T-helper 1 cell treated with Interleukin-12 subunit alpha and Interleukin-12 subunit beta and Interleukin-4 antibody, amounts not matched to agents 30 μg/mL and 1 μg/mL, for 36 hours (primary cell): ENCODE data around the gene FXYD3.
"Not testable (repeated sequence)": the region's sequence is repeated elsewhere in the genome, so short reads cannot be mapped to it uniquely, and the experiment has no call there.

Experiments used
- H3K27ac Mint-ChIP-seq: one replicate; pipeline ENCODE4 v1.8.0; 2021; ENCODE audit warnings: mild to moderate bottlenecking, mixed read lengths
- H3K27me3 Mint-ChIP-seq: one replicate; pipeline ENCODE4 v1.8.0; 2021; ENCODE audit warnings: low read depth, mixed read lengths
- H3K36me3 Mint-ChIP-seq: one replicate; pipeline ENCODE4 v1.8.0; 2021; ENCODE audit warnings: low read depth, mixed read lengths
- H3K4me1 Mint-ChIP-seq: one replicate; pipeline ENCODE4 v1.8.0; 2021; ENCODE audit warnings: low read depth, mixed read lengths
- H3K4me3 Mint-ChIP-seq: one replicate; pipeline ENCODE4 v1.8.0; 2021; ENCODE audit warnings: mild to moderate bottlenecking, moderate library complexity, mixed read lengths
- H3K9me3 Mint-ChIP-seq: one replicate; pipeline ENCODE4 v1.8.0; 2021; ENCODE audit warnings: mixed read lengths

The FXYD3 gene

GRCh38 chr19:35094656-35095055, 21.0 kb upstream of the FXYD3 start:
- Mint-ChIP-seq H3K4me1 (no peaks in the 10 kb centered on the region), H3K36me3 (no peaks in the 10 kb centered on the region), H3K9me3 (no peaks in the 10 kb centered on the region), H3K4me3 (no peak overlapping the region), H3K27me3 (peaks cover 5% of the 10 kb centered on the region), H3K27ac (no peak overlapping the region)

DNA sequence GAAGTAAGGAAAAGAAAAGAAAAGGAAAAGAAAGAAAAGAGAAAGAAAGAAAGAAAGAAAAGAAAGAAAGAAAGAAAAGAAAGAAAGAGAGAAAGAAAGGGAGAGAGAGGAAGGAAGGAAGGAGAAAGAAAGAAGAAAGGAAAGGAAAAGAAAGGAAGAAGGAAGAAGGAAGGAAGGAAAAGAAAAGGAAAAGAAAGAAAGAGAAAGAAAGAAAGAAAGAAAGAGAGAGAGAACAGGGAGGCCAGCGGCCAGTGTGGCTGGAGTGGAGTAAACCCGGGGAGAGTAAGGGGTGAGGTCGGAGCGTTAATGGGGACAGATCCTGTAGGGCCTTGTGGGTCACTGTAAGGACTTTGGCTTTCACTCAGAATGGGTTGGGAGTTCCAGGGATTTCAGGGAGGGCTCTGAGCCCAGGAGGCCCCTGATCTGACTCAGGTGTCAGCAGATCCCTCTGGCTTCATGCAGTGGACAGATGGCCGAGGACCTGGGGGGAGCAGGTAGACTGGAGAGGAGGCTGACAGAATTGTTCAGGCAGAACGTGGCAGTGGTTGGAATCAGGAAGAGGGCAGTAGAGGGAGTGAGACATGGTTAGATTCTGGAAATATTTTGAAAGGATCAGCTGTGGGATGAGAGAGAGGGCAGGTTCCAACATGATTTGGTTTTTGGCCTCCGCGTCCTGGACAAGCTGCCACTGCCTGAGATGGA, 19.8 kb upstream of the FXYD3 start:
- Mint-ChIP-seq H3K27me3 (no peaks in the 10 kb centered on the region), H3K9me3 (no peaks in the 10 kb centered on the region), H3K4me3 (no peak overlapping the region), H3K36me3 (no peaks in the 10 kb centered on the region), H3K4me1 (no peaks in the 10 kb centered on the region), H3K27ac (no peak overlapping the region)

GRCh38 chr19:35098413-35099049, 17.1 kb upstream of the FXYD3 start:
- Mint-ChIP-seq H3K4me1 (no peaks in the 10 kb centered on the region), H3K36me3 (no peaks in the 10 kb centered on the region), H3K9me3 (no peaks in the 10 kb centered on the region)

GRCh38 chr19:35099155-35099896, 16.3 kb upstream of the FXYD3 start:
- Mint-ChIP-seq H3K27me3 (no peaks in the 10 kb centered on the region), H3K9me3 (no peaks in the 10 kb centered on the region), H3K27ac (no peak overlapping the region), H3K4me3 (no peak overlapping the region), H3K4me1 (no peaks in the 10 kb centered on the region), H3K36me3 (no peaks in the 10 kb centered on the region)

More at GRCh38 chr19:35098413-35099049, 17.1 kb upstream of the FXYD3 start:
- Mint-ChIP-seq H3K4me3 (no peak overlapping the region), H3K27me3 (no peaks in the 10 kb centered on the region), H3K27ac (no peak overlapping the region)

- H3K36me3 Mint-ChIP-seq: no peaks in the 10 kb centered on the region
- H3K4me3 Mint-ChIP-seq: no peak overlapping the region
- no peaks in the 10 kb centered on the region for H3K4me1 Mint-ChIP-seq
- no peak overlapping the region for H3K27ac Mint-ChIP-seq
- H3K9me3 Mint-ChIP-seq: no peaks in the 10 kb centered on the region
- no peaks in the 10 kb centered on the region for H3K27me3 Mint-ChIP-seq
Observed at GRCh38 chr19:35099897-35100275, 15.7 kb upstream of the FXYD3 start.

GRCh38 chr19:35100588-35101533, 14.8 kb upstream of the FXYD3 start:
- no peaks in the 10 kb centered on the region for H3K36me3 Mint-ChIP-seq

DNA sequence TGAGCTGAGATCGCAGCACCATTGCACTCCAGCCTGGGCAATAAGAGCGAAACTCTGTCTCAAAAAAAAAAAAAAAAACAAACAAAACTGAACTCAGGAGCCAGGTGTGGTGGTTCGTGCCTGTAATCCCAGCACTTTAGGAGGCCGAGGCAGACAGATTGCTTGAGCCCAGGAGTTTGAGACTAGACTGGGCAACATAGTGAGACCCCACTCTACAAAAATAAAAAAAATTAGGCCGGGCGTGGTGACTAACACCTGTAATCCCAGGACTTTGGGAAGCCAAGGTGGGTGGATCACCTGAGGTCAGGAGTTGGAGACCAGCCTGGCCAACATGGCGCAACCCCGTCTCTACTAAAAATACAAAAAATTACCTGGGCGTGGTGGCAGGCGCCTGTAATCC, 13.7 kb upstream of the FXYD3 start:
- H3K27me3 Mint-ChIP-seq, H3K9me3 Mint-ChIP-seq, H3K4me3 Mint-ChIP-seq, H3K27ac Mint-ChIP-seq, H3K4me1 Mint-ChIP-seq, H3K36me3 Mint-ChIP-seq: not testable (repeated sequence)

More at GRCh38 chr19:35100588-35101533, 14.8 kb upstream of the FXYD3 start:
- Mint-ChIP-seq H3K4me3 (no peak overlapping the region), H3K9me3 (no peaks in the 10 kb centered on the region), H3K4me1 (no peaks in the 10 kb centered on the region), H3K27me3 (no peaks in the 10 kb centered on the region), H3K27ac (no peak overlapping the region)

GRCh38 chr19:35103614-35104013, 12.0 kb upstream of the FXYD3 start:
- H3K9me3 Mint-ChIP-seq: not testable (repeated sequence)

DNA sequence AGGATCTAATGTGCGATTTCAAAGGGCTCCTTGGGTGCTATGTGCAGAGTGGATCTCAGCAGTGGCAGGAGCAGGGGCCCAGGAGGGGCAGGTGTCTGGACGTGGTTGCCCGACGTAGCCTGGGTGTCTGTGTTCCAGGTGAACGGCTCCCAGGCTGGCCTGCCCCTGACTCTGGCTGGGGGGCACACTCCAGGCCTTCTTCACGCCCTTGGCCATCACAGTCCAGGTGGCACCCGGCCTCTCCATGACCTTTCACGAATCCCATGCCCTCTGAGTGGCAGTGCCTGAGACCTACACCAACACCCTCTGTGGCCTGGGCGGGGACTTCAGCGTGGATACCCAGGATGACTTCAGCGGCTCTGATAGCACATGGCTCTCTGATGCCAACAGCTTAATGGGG, 11.3 kb upstream of the FXYD3 start:
- Mint-ChIP-seq H3K4me3 (no peak overlapping the region), H3K27ac (no peak overlapping the region), H3K4me1 (peaks cover 5% of the 10 kb centered on the region), H3K36me3 (no peaks in the 10 kb centered on the region), H3K27me3 (no peaks in the 10 kb centered on the region), H3K9me3 (peaks cover 7% of the 10 kb centered on the region)

More at GRCh38 chr19:35103614-35104013, 12.0 kb upstream of the FXYD3 start:
- not testable (repeated sequence) for H3K36me3 Mint-ChIP-seq, H3K27me3 Mint-ChIP-seq, H3K4me3 Mint-ChIP-seq, H3K4me1 Mint-ChIP-seq, H3K27ac Mint-ChIP-seq

DNA sequence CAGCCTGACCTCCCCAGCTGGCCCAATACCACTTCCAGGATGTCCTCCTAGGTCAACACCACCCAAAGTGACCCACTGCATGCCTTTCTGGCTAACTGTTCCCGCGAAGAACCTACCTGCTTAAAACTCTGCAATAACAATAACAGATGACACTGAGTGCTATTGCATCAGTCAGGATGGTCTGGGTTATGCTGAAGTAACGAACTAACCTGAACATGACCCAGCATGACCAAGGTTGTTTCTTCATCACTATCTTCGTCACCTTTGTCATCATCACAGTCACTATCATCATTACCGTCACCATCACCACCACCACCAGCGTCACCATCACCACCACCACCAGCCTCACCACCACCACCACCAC, 10.6 kb upstream of the FXYD3 start:
- H3K27ac Mint-ChIP-seq: no peak overlapping the region
- H3K36me3 Mint-ChIP-seq: no peaks in the 10 kb centered on the region
- H3K4me1 Mint-ChIP-seq: peaks cover 5% of the 10 kb centered on the region
- H3K4me3 Mint-ChIP-seq: no peak overlapping the region
- H3K27me3 Mint-ChIP-seq: no peaks in the 10 kb centered on the region
- H3K9me3 Mint-ChIP-seq: peaks cover 7% of the 10 kb centered on the region

DNA sequence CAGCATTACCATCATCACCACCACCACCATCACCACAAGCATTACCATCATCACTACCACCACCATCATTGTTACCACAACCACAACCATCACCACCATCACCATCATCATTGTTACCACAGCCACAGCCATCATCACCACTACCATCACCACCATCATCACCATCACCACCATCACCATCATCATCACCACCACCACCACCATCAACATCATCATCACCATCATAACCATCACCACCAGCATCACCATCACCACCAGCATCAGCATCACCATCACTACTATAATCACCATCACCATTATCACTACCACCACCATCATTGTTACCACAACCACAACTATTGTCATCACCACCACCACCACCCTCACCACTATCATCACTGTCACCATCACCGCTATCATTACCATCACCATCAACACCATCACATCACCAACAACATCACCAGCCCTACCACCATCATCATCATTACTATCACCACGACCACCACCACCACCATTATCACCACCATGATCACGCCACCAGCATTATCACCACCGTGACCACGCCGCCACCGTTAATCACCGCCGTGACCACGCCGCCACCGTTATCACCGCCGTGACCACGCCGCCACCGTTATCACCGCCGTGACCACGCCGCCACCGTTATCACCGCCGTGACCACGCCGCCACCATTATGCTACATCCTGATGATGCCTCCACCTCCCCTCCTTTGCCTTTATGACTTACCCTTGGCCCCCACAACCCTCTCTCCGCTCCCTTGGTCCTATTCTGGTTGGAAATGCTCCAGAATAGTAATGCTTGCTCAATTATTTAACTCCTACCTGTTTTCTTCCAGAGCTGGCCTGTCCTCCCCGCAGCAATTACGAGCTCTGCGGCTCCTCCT, 10.0 kb upstream of the FXYD3 start:
- Mint-ChIP-seq H3K27me3 (no peaks in the 10 kb centered on the region), H3K9me3 (peaks cover 7% of the 10 kb centered on the region)

GRCh38 chr19:35106291-35106583, 9.4 kb upstream of the FXYD3 start:
- peaks cover 5% of the 10 kb centered on the region for H3K4me1 Mint-ChIP-seq
- H3K4me3 Mint-ChIP-seq: no peak overlapping the region
- no peak overlapping the region for H3K27ac Mint-ChIP-seq
- no peaks in the 10 kb centered on the region for H3K27me3 Mint-ChIP-seq
- no peaks in the 10 kb centered on the region for H3K36me3 Mint-ChIP-seq
- peaks cover 7% of the 10 kb centered on the region for H3K9me3 Mint-ChIP-seq

More for the DNA sequence above, 10.0 kb upstream of the FXYD3 start:
- H3K4me3 Mint-ChIP-seq: no peak overlapping the region
- no peak overlapping the region for H3K27ac Mint-ChIP-seq
- H3K4me1 Mint-ChIP-seq: peaks cover 5% of the 10 kb centered on the region
- no peaks in the 10 kb centered on the region for H3K36me3 Mint-ChIP-seq

DNA sequence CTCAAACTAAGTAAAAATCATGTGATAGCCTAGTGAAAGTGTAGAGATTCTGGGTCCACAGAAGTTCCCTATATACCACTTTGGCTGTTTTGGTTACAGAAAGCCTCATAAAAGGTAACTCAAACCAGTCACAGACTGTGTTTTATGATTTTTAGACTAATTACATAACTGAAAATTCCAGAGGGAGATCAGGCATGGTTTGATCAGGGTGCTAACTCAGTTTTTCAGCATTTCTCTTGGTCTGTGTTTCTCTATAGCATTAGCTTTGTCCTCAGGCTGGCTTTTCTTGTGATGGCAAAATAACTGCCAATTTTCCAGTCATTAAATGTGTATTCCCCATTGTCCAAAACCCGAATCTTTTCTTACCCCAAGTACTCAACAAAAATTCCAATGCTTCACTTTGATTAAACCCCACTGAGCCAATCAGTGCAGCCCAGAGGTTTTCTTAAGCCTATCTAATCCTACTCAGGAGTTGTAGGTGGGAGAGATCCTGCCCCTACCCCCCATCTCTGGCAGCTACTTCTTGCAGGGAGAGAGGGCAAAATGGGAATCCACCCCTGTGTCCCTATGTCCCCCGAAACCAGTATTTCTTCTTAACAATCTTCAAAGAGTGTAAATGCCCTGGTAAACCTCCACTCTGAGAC, 8.6 kb upstream of the FXYD3 start:
- Mint-ChIP-seq H3K27ac (no peak overlapping the region), H3K36me3 (no peaks in the 10 kb centered on the region), H3K9me3 (peaks cover 7% of the 10 kb centered on the region), H3K4me1 (peaks cover 6% of the 10 kb centered on the region), H3K27me3 (peaks cover 3% of the 10 kb centered on the region), H3K4me3 (no peak overlapping the region)
